ENCODE results near the gene UBASH3B.

The UBASH3B gene

DNA sequence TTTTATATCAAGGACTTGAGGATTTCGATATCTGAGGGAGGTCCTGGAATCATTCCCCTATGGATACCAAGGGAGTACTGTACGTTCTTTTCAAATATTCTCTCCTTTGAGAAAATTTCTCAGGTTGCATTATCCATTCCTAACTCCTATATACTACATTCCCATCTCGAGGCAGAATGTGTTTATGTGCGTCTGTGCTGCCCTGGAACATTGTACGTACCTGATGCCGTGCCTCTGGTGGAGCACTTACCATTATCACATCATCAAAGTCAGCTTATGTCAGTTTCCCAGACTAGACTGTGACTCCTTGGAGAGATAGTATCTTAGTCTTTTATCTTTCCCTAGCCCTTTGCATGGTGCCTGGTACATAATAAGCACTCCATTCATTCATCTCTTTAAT lies 21.7 kb downstream of the UBASH3B start:
- H3K27ac ChIP-seq = no peak overlapping the region
- TF ChIP-seq, protein P1, sequence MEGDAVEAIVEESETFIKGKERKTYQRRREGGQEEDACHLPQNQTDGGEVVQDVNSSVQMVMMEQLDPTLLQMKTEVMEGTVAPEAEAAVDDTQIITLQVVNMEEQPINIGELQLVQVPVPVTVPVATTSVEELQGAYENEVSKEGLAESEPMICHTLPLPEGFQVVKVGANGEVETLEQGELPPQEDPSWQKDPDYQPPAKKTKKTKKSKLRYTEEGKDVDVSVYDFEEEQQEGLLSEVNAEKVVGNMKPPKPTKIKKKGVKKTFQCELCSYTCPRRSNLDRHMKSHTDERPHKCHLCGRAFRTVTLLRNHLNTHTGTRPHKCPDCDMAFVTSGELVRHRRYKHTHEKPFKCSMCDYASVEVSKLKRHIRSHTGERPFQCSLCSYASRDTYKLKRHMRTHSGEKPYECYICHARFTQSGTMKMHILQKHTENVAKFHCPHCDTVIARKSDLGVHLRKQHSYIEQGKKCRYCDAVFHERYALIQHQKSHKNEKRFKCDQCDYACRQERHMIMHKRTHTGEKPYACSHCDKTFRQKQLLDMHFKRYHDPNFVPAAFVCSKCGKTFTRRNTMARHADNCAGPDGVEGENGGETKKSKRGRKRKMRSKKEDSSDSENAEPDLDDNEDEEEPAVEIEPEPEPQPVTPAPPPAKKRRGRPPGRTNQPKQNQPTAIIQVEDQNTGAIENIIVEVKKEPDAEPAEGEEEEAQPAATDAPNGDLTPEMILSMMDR (IDR thresholded peaks at IDR 0.05) = no peak
- no peak for TF ChIP-seq ZFX (IDR thresholded peaks at IDR 0.05; ENCODE audit: borderline replicate concordance)

DNA sequence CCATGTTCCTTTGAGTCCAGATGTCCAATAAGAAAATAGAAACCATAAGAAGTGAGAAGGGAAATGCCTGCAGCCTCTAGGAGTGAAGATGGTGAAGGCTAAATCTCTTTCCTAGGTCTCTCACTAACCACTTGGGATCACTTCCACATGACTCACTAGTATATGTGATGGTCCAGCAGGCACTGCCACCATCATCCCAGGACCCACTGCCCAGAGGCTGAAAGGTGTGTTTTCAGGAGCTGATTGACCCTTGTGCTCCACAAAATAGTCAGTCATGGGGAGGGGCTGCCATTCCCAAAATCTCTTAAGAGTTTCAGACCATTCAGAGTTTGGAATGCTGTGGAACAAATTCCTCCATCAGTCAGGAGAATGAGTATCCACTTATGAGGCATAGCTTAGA lies 22.9 kb downstream of the UBASH3B start:
- H3K27ac ChIP-seq = no peak overlapping the region
- no peak for TF ChIP-seq ZFX (IDR thresholded peaks at IDR 0.05; ENCODE audit: borderline replicate concordance)
- TF ChIP-seq, protein P1 (IDR thresholded peaks at IDR 0.05) = no peak

DNA sequence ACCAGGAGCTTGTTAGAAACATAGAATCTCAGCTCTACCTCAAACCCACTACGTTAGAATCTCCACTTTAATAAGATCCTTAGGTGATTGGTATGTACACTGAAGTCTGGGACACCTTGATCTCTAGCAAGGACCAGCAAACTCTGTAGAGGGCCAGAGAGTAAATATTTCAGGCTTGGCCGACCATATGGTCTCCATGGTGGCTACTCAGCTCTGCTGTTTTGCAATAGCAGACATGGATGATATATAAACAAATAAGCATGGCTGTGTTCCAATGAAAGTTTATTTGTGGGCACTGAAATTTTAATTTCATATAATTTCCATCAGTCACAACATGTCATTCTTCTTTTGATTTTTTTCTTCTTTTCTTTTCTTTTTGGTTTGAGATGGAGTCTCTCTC lies 23.9 kb downstream of the UBASH3B start:
- TF ChIP-seq, protein P1 (IDR thresholded peaks at IDR 0.05) = no peak
- no peak for TF ChIP-seq ZFX (IDR thresholded peaks at IDR 0.05; ENCODE audit: borderline replicate concordance)
- H3K27ac ChIP-seq = no peak overlapping the region

DNA sequence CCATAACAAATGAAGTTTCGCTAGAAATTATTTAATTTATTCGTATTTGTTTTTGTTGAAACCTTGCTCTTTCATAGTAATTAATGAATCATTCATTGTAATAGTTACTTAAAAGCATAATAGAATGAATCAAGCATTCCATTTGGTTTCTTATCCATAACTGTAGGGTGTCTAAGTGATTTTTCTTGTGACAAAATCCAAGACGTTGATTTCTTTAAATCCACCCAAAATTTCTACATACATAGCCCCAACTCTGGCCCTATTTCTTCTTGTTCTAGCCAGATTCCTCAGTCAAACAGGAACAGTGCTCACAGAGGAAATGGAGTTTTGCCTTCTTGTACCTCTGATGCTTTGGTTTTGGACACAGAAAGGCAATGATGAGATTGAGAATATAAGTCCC lies 25.5 kb downstream of the UBASH3B start:
- H3K27ac ChIP-seq = no peak overlapping the region
- TF ChIP-seq, protein P1 (IDR thresholded peaks at IDR 0.05) = no peak
- no peak for TF ChIP-seq ZFX (IDR thresholded peaks at IDR 0.05; ENCODE audit: borderline replicate concordance)

DNA sequence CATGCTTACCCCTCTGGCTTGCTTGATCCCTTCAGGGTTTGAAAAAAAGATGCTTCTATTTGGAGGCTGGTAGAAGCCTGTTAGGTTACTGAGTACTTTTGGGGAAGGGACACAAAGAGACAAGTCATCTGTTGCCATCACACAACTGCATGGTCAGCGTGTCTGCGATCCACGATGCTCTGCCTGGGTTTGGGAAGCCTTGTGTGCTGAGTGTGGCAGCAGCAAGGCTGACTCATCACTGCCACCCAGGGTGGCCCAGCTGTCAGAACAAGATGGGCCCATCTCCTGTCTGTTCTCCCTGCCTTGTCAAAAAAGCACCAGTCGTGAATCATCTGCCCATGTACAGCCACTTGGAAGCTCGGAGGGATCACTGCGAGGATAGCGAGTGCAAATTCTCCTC lies 26.2 kb downstream of the UBASH3B start:
- no peak overlapping the region for H3K27ac ChIP-seq
- TF ChIP-seq, protein P1 (IDR thresholded peaks at IDR 0.05) = no peak
- TF ChIP-seq ZFX (IDR thresholded peaks at IDR 0.05; ENCODE audit: borderline replicate concordance) = no peak

DNA sequence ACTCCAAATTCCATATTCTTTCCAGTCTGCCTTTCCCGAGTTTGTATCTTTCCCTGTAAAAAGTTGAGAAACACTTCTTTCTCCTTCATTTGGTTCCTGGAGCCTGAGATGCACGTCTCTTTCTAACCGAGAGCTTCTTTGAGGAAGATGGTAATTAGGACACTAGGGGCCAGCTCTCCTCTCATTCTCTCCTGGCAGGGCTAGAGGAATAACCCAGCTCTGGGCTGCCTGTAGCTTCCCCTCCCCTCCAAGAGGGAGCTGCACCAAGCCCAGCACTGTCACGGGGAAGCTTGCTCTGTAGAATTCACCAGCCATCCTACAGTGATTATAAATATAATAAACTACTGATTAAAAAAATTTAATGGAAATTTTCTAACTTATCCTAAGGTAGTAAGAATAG lies 26.9 kb downstream of the UBASH3B start:
- H3K27ac ChIP-seq = no peak overlapping the region
- TF ChIP-seq ZFX (IDR thresholded peaks at IDR 0.05; ENCODE audit: borderline replicate concordance) = no peak

DNA sequence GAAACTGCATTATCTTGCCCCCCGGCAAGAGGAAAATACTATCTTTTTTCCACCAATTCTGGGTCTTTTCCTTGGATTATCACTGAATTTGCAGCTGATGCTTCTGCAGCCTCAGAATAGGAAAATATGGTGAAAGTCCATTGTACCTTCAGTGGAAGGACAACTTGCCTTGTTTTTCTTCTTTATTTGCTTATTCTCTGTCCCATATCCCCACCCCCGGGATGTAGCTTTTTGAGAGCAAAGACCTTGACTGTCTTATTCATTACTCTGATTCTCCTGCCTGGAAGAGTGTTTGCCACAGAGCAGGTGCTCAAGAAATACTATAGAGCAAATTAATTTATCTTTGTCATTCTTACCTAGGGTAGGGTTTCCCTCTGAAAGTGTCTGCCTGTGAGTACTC lies 29.5 kb downstream of the UBASH3B start:
- no peak overlapping the region for H3K27ac ChIP-seq
- TF ChIP-seq ZFX (IDR thresholded peaks at IDR 0.05; ENCODE audit: borderline replicate concordance) = no peak

DNA sequence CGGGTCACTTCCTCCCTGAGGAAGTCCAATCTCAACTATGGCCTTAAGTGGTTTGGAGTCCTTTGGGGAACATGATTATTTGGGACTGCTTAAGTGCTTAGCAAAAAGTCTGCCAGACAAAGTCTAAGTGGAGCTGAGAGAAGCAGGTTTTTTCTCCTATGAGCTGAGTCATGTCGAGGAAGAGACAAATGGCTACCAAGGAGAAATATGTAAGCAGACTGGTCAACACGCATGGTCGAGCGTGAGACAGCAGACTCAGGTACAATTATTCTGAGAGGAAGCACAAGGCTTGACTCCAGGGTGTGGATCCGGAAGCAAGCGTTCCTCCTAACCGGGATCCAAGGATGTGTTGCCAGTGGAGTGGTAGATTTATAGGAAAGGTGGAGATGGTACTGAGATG lies 30.6 kb downstream of the UBASH3B start:
- TF ChIP-seq, protein P1 (IDR thresholded peaks at IDR 0.05) = no peak
- no peak for TF ChIP-seq ZFX (IDR thresholded peaks at IDR 0.05; ENCODE audit: borderline replicate concordance)
- no peak overlapping the region for H3K27ac ChIP-seq
